GM19324 (cell line): ENCODE data around the gene KITLG.
"Not testable (repeated sequence)": the region's sequence is repeated elsewhere in the genome, so short reads cannot be mapped to it uniquely, and the experiment has no call there.

Experiments
- ATAC-seq: cut with Tn5 transposase; IDR thresholded peaks from one replicate; pipeline ENCODE4 v1.9.1; 2021; ENCODE audit warnings: mild to moderate bottlenecking, moderate library complexity; ENCODE audit not compliant: unreplicated experiment, low FRiP score

The KITLG gene

DNA sequence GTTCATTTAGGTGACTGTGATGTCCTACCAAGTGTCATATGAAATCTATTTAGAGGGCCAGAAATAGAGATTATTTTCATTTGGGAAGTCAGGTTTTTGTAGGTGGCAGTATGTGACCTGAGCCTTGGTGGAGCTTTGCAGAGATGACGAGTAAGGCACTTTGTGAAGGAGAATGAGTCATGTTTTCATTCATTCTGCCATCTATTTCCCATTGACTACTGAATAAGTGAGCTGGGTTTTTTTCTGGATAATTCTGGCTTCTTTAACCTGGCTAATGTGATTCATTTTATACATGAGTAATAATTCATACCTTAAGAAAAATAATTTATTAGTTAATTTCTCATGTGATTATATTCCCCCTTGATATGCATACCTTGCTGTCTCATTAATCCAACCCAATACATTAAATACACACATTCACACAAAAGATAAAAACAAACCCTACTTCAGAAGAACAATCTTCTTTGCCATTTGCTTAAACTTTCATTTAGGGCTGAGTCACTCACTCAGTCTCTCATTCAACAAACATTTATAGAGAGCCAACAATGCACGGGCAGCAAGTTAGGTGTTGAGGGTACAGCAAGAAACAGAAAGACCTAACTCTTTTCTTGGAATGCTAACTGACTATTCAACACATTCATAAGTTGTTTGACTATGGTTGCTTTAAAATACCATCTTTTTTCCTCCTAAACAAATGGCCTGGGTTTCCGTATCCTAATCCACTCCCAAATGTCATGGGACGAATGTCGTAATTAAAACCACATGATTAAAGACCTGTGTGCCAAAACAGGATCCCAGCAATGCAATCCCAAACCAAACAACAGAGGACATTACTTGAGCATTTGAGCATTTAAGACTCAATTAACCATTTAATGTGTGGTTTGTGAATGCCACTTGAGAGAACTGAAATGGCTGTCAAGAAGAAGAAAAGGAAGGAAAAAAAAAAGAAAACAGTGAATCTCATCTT lies 78.0 kb downstream of the KITLG start:
- ATAC-seq: no peak

DNA sequence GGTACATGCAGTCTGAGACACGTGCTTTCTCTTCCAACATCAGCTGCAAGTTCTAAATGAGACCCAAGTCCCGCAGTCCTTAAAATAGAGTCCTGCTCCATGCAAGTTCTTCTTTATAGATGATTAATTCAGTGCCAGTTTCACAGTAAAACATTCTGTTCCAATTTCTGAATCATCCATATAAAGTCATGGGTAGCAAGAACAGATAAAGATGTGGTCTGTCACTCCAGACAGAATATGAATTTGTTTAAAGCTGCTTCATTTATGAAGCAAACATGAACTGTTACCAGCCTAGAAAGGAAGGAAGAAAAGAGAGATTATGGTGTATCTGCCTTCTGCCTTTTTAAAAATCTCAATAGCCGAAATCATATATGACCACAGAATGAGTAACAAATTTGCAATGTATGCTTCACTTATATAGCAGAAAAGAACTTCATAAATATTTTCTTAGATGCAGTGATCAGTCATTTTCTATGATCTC lies 83.3 kb downstream of the KITLG start:
- no peak for ATAC-seq

DNA sequence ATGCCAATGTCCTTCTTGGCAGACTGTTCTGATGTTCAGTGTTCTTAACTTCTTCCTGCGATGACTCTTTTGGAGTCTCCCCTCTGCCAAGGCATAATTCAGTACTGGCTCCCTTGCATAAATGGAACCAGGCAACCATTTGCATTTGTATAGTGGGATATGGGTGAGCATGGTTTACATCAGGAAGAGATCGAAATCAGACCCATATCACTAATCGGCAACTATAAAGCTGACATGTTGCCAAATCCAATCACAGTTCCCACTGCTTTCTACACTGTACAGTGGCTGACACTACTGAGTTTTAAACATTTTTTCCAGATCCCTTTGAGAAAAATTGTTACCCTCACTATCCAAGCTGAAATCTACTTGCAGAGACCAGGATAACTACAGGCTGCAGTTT lies 83.8 kb downstream of the KITLG start:
- no peak for ATAC-seq

DNA sequence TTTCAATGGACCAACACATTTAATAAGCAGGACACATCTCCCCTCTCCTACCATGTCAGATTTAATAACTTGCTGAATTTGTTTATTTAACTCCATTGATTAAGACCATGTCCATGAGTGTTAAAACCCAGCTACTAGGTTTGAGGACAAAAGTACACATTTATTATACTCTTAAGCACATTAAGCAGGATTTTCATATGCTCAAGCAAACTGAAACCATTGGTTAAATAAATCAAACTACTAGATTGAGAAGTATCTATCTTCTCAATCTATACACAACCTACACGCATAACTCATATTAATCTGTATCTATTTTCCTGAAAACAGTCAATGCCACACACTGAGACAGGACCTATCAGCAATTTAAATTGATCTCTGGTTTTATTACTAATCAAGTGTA lies 85.2 kb downstream of the KITLG start:
- no peak for ATAC-seq

DNA sequence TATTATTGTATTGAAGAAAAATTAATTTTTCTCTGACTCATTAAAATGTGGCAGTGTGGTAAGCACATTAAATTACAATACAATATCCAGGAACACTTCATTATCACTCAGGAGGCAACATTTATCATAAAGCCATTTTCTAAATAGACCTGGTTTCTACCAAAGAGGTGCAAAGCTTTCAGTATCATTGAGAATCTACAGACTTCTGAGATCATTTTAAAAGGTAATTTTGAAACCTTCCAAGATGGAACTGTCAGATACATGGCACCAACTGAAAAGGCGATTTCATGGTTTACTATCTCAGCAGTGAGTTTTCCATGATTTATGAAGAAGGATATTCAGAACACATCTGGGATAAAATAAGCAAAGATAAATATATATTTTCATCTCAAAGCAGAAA lies 85.8 kb downstream of the KITLG start:
- ATAC-seq: no peak

DNA sequence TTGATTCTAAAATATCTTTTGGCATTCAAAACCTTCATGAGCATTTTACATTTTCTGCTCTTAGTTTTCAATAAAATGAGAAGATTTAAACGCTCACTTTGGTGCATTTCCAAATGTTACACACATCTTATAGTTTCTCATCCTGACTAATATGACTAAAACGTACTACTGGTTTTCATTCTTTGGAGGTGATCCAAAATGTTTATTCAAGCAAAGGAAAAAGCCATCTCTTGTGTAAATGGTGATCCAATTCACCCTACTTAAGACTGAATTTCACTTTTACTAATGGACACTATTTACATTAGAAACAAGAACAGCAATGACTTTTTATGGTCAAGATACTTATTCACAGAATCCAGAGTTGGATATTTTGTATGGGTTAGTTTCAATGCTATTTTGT lies 86.6 kb downstream of the KITLG start:
- ATAC-seq: no peak

DNA sequence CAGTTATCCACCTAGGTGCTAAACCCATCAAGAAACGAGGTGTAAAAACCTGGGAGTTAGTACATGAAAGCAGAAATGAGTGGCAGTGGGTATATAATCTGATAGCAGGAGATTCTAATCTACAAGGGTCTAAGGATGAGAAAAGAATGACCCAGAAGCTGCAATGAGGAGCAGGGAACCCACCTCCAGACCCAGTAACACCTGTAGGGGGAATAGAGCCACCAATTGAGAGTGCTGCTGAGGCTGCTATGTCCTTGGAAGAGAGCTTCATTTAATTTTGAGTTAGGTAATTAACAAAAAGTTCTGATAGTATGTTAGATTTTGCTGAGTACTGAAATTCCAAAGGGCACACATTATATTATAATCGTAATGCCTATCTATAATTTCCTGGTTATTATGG lies 89.8 kb downstream of the KITLG start:
- ATAC-seq: no peak

DNA sequence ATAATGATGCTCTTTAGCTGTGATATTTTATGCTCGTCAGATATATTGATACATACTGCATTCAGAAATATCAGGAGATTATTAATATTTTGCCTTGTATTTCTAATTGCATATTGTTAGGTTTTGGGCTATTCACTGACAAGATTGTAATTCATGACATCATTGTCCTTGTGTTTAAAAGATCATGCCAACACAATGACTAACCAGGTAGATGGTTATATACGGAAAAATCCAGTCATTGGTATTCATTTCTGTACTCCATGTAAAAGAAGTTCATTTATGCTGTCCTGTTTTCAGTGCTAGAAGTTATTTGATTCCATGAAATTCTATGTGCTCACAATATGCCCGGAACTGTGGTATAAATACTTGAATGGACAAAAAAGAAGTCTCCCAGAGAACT lies 107.5 kb downstream of the KITLG start:
- ATAC-seq: no peak

DNA sequence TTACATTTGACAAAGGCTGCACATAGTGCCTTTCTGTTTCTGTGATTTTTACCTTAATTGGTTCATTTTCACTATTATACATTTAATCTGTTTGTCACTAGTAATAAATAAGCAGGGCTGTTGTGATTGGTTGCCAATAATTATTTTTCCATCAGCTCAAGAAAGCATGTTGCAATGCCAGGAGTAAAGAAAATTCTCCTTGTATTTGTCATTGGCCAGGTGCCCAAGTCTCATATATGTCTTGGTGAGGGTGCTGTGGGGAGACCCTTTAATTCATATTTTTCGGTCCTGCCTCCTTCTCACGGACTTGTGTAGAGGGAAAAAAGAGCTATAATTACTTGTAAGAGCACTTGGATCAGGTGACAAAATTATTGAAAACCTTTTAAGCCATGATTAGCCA lies 108.0 kb downstream of the KITLG start:
- no peak for ATAC-seq

DNA sequence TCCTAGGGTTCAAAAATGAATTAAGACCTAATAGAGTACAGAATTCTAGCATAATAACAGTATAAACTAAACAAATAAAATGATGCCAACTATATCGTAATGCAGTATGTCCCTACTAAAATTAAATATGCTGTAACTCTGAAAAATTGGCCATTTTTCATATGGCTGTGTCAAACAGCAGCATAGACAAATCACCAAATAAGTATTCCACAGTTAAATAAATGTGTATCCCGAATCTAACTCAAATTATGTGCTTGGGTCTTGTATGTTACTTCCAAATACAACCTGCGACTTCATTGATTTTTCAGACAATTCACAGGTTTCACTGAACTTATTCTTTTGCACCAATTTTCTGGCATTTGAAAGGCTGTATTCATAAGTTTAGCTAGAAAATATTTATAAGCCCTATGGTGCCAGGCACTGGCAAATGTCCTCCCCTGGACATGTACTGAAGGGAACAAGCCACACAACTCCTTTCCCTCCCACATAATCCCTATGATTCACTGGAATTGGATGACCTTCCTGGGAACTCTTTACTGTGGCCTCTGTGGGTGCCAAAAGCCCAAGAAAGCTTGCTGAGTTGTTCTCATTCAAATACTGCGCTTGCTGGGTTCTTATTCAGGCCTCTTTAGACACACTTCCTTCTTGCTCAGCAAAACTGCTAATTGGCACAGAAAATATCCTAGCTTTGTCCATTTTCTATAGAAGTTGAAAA lies 108.8 kb downstream of the KITLG start:
- no peak for ATAC-seq

DNA sequence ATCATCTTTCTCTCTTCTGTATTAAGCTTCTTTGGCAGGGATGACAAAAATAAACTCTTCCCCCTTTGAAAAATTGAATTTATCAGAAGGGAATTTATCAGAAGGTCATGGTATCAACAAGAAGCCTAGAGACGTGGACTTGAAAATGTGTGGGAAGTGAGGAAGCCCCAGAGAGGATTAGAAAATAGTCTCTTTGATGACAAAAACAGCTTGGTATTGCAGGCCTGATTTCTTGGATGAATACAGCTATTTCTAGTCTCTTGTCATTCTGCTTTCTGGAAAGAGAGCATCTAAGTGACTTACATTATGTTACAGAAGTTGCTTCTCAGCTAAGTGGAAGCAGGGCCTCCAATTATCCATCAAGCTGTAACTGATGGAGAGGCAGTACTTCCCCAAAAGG lies 111.1 kb downstream of the KITLG start:
- no peak for ATAC-seq

DNA sequence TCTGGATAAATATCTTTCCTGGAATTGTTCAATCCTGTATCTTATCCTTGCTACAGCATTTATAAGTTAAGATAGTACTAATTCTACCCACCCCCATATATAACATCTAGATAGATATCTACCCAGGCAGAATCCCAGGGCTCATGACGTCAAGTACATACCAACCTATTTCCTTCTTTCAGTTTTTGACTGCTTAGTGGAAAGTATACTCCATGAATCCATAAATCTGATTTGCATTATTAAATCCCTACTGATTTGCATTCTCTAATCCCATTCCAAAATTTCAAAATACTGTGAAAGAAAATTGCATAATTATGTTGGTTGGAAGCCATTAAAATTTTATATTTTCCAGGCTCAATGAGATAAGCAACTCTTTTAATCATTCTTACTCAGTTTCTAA lies 111.7 kb downstream of the KITLG start:
- ATAC-seq: no peak

DNA sequence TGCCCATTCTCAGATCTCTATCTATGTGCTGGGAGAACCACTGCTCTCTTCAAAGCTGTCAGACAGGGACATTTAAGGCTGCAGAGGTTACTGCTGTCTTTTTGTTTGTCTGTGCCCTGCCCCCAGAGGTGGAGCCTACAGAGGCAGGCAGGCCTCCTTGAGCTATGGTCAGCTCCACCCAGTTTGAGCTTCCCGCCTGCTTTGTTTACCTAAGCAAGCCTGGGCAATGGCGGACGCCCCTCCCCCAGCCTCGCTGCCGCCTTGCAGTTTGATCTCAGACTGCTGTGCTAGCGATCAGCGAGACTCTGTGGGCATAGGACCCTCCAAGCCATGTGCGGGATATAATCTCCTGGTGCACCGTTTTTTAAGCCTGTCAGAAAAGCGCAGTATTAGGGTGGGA lies 113.6 kb downstream of the KITLG start:
- not testable (repeated sequence) for ATAC-seq

DNA sequence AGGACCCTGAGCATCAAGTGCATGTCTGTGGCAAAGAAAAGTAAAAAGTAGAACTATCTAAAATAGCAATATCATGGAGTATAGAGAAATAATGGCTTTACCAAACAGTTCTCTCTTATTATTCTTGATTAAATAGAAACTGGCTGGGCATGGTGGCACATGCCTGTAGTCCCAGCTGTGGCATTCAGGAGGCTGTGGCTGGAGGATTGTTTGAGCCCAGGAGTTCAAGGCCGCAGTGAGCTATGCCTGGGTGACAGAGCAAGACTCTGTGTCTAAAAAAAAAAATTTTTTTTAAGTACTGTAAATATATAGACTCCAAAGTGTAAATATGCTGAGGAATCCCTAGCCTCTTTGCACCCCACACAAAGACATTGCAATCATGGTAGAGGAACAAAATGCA lies 121.9 kb downstream of the KITLG start:
- ATAC-seq: no peak

DNA sequence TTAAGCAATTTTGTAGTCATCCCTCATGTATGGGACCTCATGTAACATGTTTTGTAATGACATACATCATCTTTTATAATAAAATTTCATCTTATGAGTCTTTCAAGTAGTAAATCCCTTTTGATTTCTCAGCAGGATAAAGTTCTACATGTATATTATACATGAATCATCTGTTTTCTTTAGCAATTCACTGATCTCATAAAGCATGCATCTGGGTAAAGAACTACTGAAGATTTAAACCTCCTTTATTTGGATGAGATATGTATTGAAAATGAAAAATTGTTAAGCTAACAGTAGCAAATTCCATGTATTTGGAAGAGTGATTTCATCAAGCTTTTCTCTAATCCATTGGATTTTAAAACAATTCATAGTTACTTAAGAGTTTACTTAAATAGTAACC lies 126.9 kb downstream of the KITLG start:
- no peak for ATAC-seq

DNA sequence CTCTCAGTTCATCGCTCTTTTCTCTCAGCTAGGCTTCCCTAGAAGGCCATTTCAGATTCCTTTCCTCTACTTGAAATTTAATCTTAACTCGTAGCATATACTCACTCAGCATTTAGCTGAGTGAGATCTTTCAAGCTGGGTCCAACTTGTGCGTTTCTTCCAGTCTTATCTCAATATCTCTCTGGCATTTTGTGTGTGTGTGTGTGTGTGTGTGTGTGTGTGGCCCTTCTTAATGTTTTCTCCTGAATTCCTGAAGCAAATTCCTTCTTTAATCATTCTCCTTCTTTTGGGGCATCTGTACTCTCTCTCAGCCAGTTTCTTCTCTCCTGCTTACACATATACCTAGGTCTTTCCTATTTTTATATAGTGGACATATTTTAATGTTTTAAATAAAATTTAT lies 129.1 kb downstream of the KITLG start:
- ATAC-seq: no peak

DNA sequence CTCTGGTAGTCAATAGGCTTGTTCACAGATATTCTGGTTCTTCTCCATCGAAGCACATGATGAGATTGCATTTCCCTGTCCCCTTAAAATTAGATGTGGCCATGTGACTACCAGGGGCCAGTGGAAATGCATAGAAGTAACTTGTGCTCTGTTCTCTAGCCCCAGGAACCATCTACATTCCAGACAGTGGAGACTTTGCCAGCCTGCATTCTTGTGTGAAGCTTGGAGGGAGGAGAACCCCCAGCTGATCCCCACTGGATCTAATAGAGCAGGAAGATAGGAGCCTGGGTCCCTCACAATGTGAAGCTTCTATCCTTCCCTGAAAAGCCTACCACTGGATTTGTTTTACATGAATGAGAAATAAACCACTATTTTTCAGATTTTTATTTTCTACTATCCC lies 130.1 kb downstream of the KITLG start:
- ATAC-seq: no peak

DNA sequence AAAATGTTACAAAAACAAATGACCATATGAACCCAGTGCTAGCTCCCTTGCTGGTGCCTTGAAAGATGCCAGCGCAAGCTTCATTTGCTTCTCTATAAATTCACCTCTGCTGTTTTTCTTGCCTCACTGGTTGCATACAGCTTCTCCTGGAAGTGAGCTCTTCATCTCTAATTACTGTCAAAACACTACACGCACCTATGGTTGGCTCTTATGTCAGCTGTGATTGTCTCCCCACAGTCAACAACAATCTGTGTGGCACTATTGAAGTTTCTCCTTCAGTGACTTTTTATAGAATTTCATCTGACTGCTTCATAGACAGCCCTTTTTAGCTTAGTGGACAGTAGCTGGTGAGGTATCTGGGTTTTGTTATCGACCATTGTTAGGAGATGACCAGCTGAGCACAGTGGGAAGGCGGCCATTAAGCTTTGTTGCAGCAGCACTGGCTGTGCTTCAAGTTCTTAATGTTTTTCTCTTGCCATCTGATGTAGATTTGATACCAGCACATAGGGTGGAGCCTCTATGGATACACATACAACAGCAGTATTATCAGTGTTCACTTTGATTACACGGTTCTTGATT lies 131.8 kb downstream of the KITLG start:
- ATAC-seq: no peak

DNA sequence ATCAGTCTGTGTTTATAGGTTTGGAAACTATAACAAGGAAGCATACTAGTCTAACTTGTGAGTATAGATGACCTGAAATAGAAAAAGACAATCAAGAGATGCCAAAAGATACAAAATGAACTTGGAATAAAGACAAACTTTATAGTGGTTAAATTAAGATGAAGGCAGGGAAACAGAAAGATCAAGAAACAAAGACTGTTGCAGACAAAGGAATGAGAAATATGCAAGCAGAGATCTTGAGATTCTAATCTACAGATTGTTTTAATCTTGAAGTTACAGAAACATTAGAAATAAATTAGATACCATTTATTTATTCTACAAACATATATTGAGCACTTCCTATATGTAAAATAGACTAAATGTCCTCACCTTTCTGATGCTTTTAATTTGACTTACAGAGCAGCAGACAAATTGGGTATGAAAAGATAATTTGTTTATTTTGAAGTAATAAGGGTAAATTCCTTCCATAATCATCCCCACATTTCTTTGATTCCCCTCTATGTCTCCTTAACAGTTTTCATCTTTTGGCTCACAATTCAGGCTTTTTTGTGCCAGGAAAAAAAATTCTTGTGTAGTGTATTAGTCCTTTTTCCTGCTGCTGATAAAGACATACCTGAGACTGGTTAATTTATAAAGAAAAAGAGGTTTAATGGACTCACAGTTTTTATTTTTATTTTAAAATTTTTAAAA lies 134.4 kb downstream of the KITLG start:
- ATAC-seq: no peak

DNA sequence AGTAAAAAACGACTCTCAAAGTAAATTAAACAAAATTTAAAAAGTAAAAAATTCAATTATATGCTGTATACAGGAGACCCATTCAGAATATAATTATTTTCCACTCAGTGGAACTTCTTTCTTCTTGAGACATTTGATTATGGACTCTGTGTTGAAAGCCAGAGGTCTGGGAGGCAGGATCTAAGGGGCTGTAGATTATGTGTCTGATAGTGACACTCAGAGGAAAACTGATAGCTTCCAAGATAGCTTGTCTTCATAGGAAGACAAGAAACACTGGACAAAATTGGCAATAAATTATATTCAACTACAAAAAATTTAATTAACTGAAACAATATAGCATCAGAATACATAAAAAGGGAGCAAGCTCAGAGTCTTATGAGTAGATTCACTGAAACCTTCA lies 135.8 kb downstream of the KITLG start:
- no peak for ATAC-seq
